ENCODE data around the gene MYL12A.

DNA sequence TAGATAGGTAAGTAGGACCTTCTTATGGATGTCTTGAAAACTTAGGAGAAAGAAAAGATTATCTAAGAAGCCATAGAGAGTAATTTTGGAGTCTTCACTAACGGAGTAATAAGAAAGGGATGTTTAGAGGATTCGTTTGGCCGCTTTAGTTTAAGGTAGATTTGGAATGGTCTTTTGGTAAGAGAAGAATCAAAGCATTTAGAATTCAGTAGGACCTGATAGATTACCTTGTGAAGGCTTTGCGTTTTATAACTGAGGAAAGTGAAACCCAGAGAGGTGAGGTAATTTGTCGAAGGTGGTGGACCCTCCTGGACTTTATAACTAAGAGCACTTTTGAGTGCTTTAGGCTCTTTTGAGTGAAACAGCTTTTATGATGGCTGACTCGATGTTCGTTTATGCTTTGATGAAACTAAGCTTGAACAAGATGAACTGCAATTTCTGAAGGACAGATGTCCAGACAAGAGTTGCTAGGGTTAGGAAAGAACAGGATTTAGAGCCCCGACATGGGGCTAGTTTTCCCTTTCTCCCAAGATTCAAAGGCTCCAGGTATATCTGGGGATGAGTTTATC is 15.6 kb downstream of the MYL12A start:
- TF ChIP-seq, protein P1, sequence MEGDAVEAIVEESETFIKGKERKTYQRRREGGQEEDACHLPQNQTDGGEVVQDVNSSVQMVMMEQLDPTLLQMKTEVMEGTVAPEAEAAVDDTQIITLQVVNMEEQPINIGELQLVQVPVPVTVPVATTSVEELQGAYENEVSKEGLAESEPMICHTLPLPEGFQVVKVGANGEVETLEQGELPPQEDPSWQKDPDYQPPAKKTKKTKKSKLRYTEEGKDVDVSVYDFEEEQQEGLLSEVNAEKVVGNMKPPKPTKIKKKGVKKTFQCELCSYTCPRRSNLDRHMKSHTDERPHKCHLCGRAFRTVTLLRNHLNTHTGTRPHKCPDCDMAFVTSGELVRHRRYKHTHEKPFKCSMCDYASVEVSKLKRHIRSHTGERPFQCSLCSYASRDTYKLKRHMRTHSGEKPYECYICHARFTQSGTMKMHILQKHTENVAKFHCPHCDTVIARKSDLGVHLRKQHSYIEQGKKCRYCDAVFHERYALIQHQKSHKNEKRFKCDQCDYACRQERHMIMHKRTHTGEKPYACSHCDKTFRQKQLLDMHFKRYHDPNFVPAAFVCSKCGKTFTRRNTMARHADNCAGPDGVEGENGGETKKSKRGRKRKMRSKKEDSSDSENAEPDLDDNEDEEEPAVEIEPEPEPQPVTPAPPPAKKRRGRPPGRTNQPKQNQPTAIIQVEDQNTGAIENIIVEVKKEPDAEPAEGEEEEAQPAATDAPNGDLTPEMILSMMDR (IDR thresholded peaks at IDR 0.05; ENCODE audit: borderline replicate concordance, extremely low read depth, low read length, poor library complexity, severe bottlenecking) = no peak
- TF ChIP-seq EZH2 (IDR thresholded peaks at IDR 0.05; ENCODE audit: borderline replicate concordance, low read depth, low read length, severe bottlenecking) = no peak
